Lung (tissue), 12 donors: ENCODE measurements around the gene MAPK12. TPM values are rescaled to one million over a fixed set of nuclear protein-coding genes. Genes with fewer than 3 reads are reported as not detected.
A peak's percentile ranks its signal among the peaks of the same experiment; 100 is the strongest.

Experiments
- ATAC-seq: fragments of 200-7000 bp; cut with Tn5 transposase; one replicate; pipeline ENCODE4 v1.9.1; 2020; ENCODE audit warnings: moderate number of reproducible peaks; ENCODE audit not compliant: insufficient read depth, low FRiP score
- DNase-seq, 3 donors: peaks; one replicate each; pipeline ENCODE4 v3.0.0-alpha.2; 2013 to 2017
- H3K27ac ChIP-seq, 2 donors: one replicate each; pipeline ENCODE4 v1.5.1; 2013; ENCODE audit warnings: mild to moderate bottlenecking in 2 of 2, moderate library complexity in 2 of 2, control low read depth in 1 of 2, inconsistent platforms in 1 of 2, low read depth in 1 of 2, low read length in 1 of 2
- H3K27me3 ChIP-seq, 3 donors: one replicate each; pipeline ENCODE4 v1.5.1; 2013; ENCODE audit warnings: low read length in 2 of 3; ENCODE audit not compliant: control insufficient read depth in 3 of 3, insufficient read depth in 3 of 3
- H3K36me3 ChIP-seq, 4 donors: one replicate each; pipeline ENCODE4 v1.5.1; 2013; ENCODE audit warnings: low read length in 4 of 4, mild to moderate bottlenecking in 1 of 4, moderate library complexity in 1 of 4; ENCODE audit not compliant: control insufficient read depth in 4 of 4, insufficient read depth in 4 of 4
- H3K4me1 ChIP-seq, 5 donors: one replicate each; pipeline ENCODE4 v1.5.1; 2013; ENCODE audit warnings: low read length in 5 of 5, mild to moderate bottlenecking in 2 of 5, moderate library complexity in 1 of 5; ENCODE audit not compliant: control insufficient read depth in 5 of 5, insufficient read depth in 5 of 5
- H3K4me3 ChIP-seq: one replicate; pipeline ENCODE4 v1.5.1; 2013; ENCODE audit warnings: mild to moderate bottlenecking, control low read depth, moderate library complexity
- H3K9ac ChIP-seq, 2 donors: one replicate each; pipeline ENCODE4 v1.5.1; 2013; ENCODE audit warnings: low read length in 2 of 2, control low read depth in 1 of 2; ENCODE audit not compliant: insufficient read depth in 1 of 2
- H3K9me3 ChIP-seq, 4 donors: one replicate each; pipeline ENCODE4 v1.5.1; 2013; ENCODE audit warnings: low read length in 3 of 4, mild to moderate bottlenecking in 1 of 4, moderate library complexity in 1 of 4; ENCODE audit not compliant: control insufficient read depth in 4 of 4, insufficient read depth in 3 of 4
- CTCF ChIP-seq: IDR thresholded peaks from 2 replicates; pipeline ENCODE4 v1.5.1; 2012; ENCODE audit warnings: mild to moderate bottlenecking; ENCODE audit errors: control extremely low read depth, extremely low read depth
- WGBS, 2 donors: extraction: QIAGEN DNeasy Blood & Tissue Kit; methylation state at CpG; one replicate each; pipeline ENCODE4 v1.1.7; 2013; 5-methylcytosine and 5-hydroxymethylcytosine counted together
- polyA plus RNA-seq, 2 donors: library from polyadenylated mRNA; stranded (reverse); fragments of 200-250 nt; gene quantifications; one replicate each; pipeline ENCODE4 v1.2.1, GENCODE V29; 2013
- total RNA-seq, 2 donors: library from RNA; depleted of rRNA in 1 of 2; stranded (reverse); fragments of >200 nt in 1 of 2; gene quantifications; one replicate each; pipeline ENCODE4 v1.2.1, GENCODE V29; 2014 to 2021
- donor health status: control.
- donor health status: control.
- donor health status: Bipolar disorder and iron deficiency.
- donor health status: healthy.
- donor health status: DM: yes; HTN: yes; CAD: no.

MAPK12 gene
- total and polyA plus RNA-seq, 4 donors = 10.4 to 13.1 (median 11.9) TPM

- Histone ChIP-seq H3K9ac (no peak overlapping the region), H3K27me3 (no peaks in the 10 kb centered on the region), H3K36me3 (peaks cover 0 to 87% (median 25%) of the 10 kb centered on the region in 4 donors), H3K27ac (no peak overlapping the region), H3K4me1 (peaks cover 0 to 7% (median 3%) of the 10 kb centered on the region in 5 donors), H3K4me3 (no peak overlapping the region), H3K9me3 (no peaks in the 10 kb centered on the region)
- ATAC-seq (no peak), DNase-seq (no peak)
- 93 to 95% methylated on average over 40 of the region's 40 CpGs for WGBS, 2 donors
- no peak for TF ChIP-seq CTCF
Observed at GRCh38 chr22:50286701-50287318, 25.3 kb upstream of the MAPK12 start.

- H3K4me1 ChIP-seq = peaks cover 0 to 7% (median 4%) of the 10 kb centered on the region in 5 donors
- WGBS, 2 donors = 90 to 94% methylated on average over 21 of the region's 21 CpGs
Observed at GRCh38 chr22:50286275-50286674, 24.8 kb upstream of the MAPK12 start.

GRCh38 chr22:50285568-50286229 lies 24.2 kb upstream of the MAPK12 start:
- peaks cover 0 to 7% (median 4%) of the 10 kb centered on the region in 5 donors for H3K4me1 ChIP-seq
- peak overlapping the region in 1 of 2 donors; percentile 26 for H3K27ac ChIP-seq
- no peak for TF ChIP-seq CTCF
- H3K27me3 ChIP-seq = no peaks in the 10 kb centered on the region
- peaks cover 7 to 90% (median 30%) of the 10 kb centered on the region in 4 donors for H3K36me3 ChIP-seq
- ATAC-seq (no peak), DNase-seq (no peak)
- WGBS, 2 donors = 94 to 95% methylated on average over 25 to 34 of the region's 34 CpGs
- no peak overlapping the region for H3K4me3 ChIP-seq
- no peak overlapping the region for H3K9ac ChIP-seq
- no peaks in the 10 kb centered on the region for H3K9me3 ChIP-seq

More at GRCh38 chr22:50286275-50286674, 24.8 kb upstream of the MAPK12 start:
- Histone ChIP-seq H3K27ac (no peak overlapping the region), H3K27me3 (no peaks in the 10 kb centered on the region), H3K9me3 (no peaks in the 10 kb centered on the region), H3K9ac (no peak overlapping the region), H3K4me3 (no peak overlapping the region), H3K36me3 (peaks cover 2 to 88% (median 29%) of the 10 kb centered on the region in 4 donors)
- ATAC-seq (no peak), DNase-seq (no peak)
- no peak for TF ChIP-seq CTCF
